Heart left ventricle (tissue), 13 donors: ENCODE measurements around the gene DHRS4L2.
"Not testable (repeated sequence)": the region's sequence is repeated elsewhere in the genome, so short reads cannot be mapped to it uniquely, and the experiment has no call there.

Experiments used
- CTCF ChIP-seq, 12 donors: fragments of 200-600 bp; sonication (generic) in 4 of 12; IDR thresholded peaks; one replicate each; pipeline versions ENCODE4 v1.5.0 to v1.8.0; 2018 to 2022; ENCODE audit warnings: antibody characterized with exemption in 12 of 12, mild to moderate bottlenecking in 5 of 12
- POLR2A ChIP-seq, 2 donors: fragments of 450-650 bp; IDR thresholded peaks; one replicate each; pipeline ENCODE4 v1.6.1; 2017; ENCODE audit warnings: antibody characterized with exemption in 2 of 2, mild to moderate bottlenecking in 2 of 2, moderate library complexity in 2 of 2
- donor health status: ischemic (EF 13 %, LVEDD 7.1; RV severe dilation, severe dysfunction).
- donor health status: DM: no; HTN: yes; CAD: no.
- donor health status: DM: no; HTN: no; CAD: no.
- donor health status: ischemic (EF 25% LVEDD 6.9; RV normal size, moderate dysfunction).
- donor health status: ischemic (EF 25% LVEDD 5.7; RV mildly dilated, moderate dysfunction).
- donor health status: ischemic (EF 35%, LVEDD 5.7; RV mildly dilated, moderate dysfunction).
- donor health status: nonischemic (EF 11% LVEDD 7.7; RV severe dilation, severe dysfunction).
- donor health status: DM: yes; HTN: yes; CAD: no.
- donor health status: PGD.
- donor health status: ischemic (EF 29% LVEDD 5.4; RV normal size, mild dysfunction).
- donor health status: nonischemic (EF 23%, LVEDD 6.1; RV moderate dilation, normal function).

DNA sequence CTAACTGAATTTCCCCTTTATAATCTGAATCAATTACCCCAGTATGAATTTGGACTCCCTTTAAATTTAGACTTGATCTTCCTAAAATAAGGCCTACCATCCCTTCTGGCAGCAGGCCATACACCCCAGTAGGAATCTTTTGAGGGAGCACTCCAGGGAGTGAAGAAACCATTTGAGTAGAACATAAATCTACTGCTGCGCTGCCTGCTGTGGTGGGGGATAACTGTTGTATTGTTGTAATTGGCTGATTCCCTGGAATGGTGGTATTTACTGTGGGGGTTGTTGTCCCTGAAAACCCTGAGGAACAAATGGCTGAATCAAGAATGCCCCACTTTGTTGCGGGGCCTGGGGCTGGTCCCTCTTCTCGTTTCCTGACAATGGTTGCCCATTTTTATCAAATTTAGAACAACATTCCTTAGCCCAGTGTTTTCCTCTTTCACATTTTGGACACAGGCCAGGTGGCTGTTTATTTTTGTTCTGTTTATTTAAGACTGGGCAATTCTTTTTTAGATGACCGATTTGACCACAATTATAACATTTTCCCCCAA is 24.1 kb downstream of the DHRS4L2 start:
- not testable (repeated sequence) for TF ChIP-seq CTCF, POLR2A (IDR thresholded peaks at IDR 0.05)
